Astrocyte (in vitro differentiated cells and primary cell): ENCODE measurements around the gene AVPR1B. TPM values are rescaled to one million over a fixed set of nuclear protein-coding genes. Genes with fewer than 3 reads are reported as not detected.

ENCODE experiments used
- DNase-seq: peaks from one replicate; pipeline ENCODE4 v3.0.0-alpha.2; 2010; ENCODE audit warnings: low read depth
- FAIRE-seq: peaks from 2 replicates; lab custom pipeline; 2011; peaks lifted over from hg19 to GRCh38; lab: Jason Lieb, UNC
- H2AFZ ChIP-seq: 2 replicates; pipeline ENCODE4 v1.6.0; 2012; ENCODE audit warnings: low read depth, low read length, inconsistent platforms
- H3K27ac ChIP-seq: 2 replicates; pipeline ENCODE4 v1.5.1; 2011; ENCODE audit warnings: low read depth, low read length, inconsistent platforms
- H3K27me3 ChIP-seq: 2 replicates; pipeline ENCODE4 v1.6.0; 2011; ENCODE audit warnings: low read length, inconsistent platforms; ENCODE audit not compliant: insufficient read depth
- H3K36me3 ChIP-seq: 2 replicates; pipeline ENCODE4 v1.5.1; 2011; ENCODE audit warnings: low read length, inconsistent platforms; ENCODE audit not compliant: insufficient read depth
- H3K4me1 ChIP-seq: 2 replicates; pipeline ENCODE4 v1.5.1; 2011; ENCODE audit warnings: low read length, inconsistent platforms; ENCODE audit not compliant: insufficient read depth
- H3K4me2 ChIP-seq: 2 replicates; pipeline ENCODE4 v1.6.0; 2012; ENCODE audit warnings: low read length, inconsistent platforms
- H3K4me3 ChIP-seq: 2 replicates; pipeline ENCODE4 v1.5.1; 2011; ENCODE audit warnings: low read depth, mild to moderate bottlenecking, low read length, inconsistent platforms; ENCODE audit not compliant: insufficient read depth
- H3K79me2 ChIP-seq: 2 replicates; pipeline ENCODE4 v1.6.0; 2012; ENCODE audit warnings: mild to moderate bottlenecking, low read length, inconsistent platforms; ENCODE audit not compliant: insufficient read depth
- H3K9ac ChIP-seq: 2 replicates; pipeline ENCODE4 v1.6.0; 2012; ENCODE audit warnings: mild to moderate bottlenecking, low read length, inconsistent platforms
- H3K9me3 ChIP-seq: 2 replicates; pipeline ENCODE4 v1.5.1; 2012; ENCODE audit warnings: low read depth, mild to moderate bottlenecking, low read length, inconsistent platforms; ENCODE audit not compliant: insufficient read depth
- H4K20me1 ChIP-seq: 2 replicates; pipeline ENCODE4 v1.6.0; 2012; ENCODE audit warnings: low read length, inconsistent platforms; ENCODE audit not compliant: insufficient read depth
- H3K27ac Mint-ChIP-seq: one replicate; pipeline ENCODE4 v1.8.0; 2021; ENCODE audit warnings: mild to moderate bottlenecking, mixed read lengths; ENCODE audit not compliant: unreplicated experiment
- H3K27me3 Mint-ChIP-seq: one replicate; pipeline ENCODE4 v1.8.0; 2021; ENCODE audit warnings: low read depth, mixed read lengths; ENCODE audit not compliant: unreplicated experiment
- H3K36me3 Mint-ChIP-seq: one replicate; pipeline ENCODE4 v1.8.0; 2021; ENCODE audit warnings: low read depth, mixed read lengths; ENCODE audit not compliant: unreplicated experiment
- H3K4me1 Mint-ChIP-seq: one replicate; pipeline ENCODE4 v1.8.0; 2021; ENCODE audit warnings: low read depth, mixed read lengths; ENCODE audit not compliant: unreplicated experiment
- H3K4me3 Mint-ChIP-seq: one replicate; pipeline ENCODE4 v1.8.0; 2021; ENCODE audit warnings: mild to moderate bottlenecking, moderate library complexity, mixed read lengths; ENCODE audit not compliant: unreplicated experiment
- H3K9me3 Mint-ChIP-seq: one replicate; pipeline ENCODE4 v1.8.0; 2021; ENCODE audit warnings: mild to moderate bottlenecking, mixed read lengths; ENCODE audit not compliant: unreplicated experiment
- CTCF ChIP-seq: IDR thresholded peaks from 2 replicates; pipeline ENCODE4 v1.5.1; 2011; ENCODE audit warnings: low read depth, mild to moderate bottlenecking, inconsistent platforms, low read length, moderate library complexity; ENCODE audit not compliant: insufficient read depth
- EZH2 ChIP-seq: IDR thresholded peaks from 2 replicates; pipeline ENCODE4 v1.6.1; 2012; ENCODE audit warnings: mild to moderate bottlenecking, low read length, inconsistent platforms; ENCODE audit not compliant: insufficient read depth
- total RNA-seq: library from RNA; stranded (reverse); gene quantifications from 2 replicates; pipeline ENCODE4 v1.2.1, GENCODE V29; 2021

AVPR1B gene
- total RNA-seq, 1 donor from 2014 or later = not detected

GRCh38 chr1:206105464-206105995, 11.7 kb downstream of the AVPR1B start:
- Mint-ChIP-seq H3K27ac (no peak overlapping the region), H3K4me1 (peaks cover 3% of the 10 kb centered on the region), H3K4me3 (no peak overlapping the region), H3K9me3 (no peaks in the 10 kb centered on the region), H3K27me3 (peaks cover 37% of the 10 kb centered on the region), H3K36me3 (no peaks in the 10 kb centered on the region)
- Histone ChIP-seq H3K79me2 (no peaks in the 10 kb centered on the region), H3K4me3 (no peak overlapping the region), H4K20me1 (no peaks in the 10 kb centered on the region), H3K9ac (no peak overlapping the region), H3K9me3 (no peaks in the 10 kb centered on the region), H3K27ac (no peak overlapping the region), H2AFZ (no peak overlapping the region), H3K4me1 (no peaks in the 10 kb centered on the region), H3K27me3 (peaks cover 14% of the 10 kb centered on the region), H3K36me3 (no peaks in the 10 kb centered on the region), H3K4me2 (no peak overlapping the region)
- FAIRE-seq (no peak), DNase-seq (no peak)
- TF ChIP-seq CTCF (no peak), EZH2 (no peak)

GRCh38 chr1:206103979-206104378, 13.2 kb downstream of the AVPR1B start:
- Histone ChIP-seq H3K27ac (no peak overlapping the region), H3K9me3 (no peaks in the 10 kb centered on the region), H3K27me3 (peaks cover 20% of the 10 kb centered on the region), H2AFZ (no peak overlapping the region), H3K4me3 (no peak overlapping the region), H4K20me1 (no peaks in the 10 kb centered on the region), H3K4me2 (no peak overlapping the region), H3K9ac (no peak overlapping the region), H3K4me1 (no peaks in the 10 kb centered on the region), H3K79me2 (no peaks in the 10 kb centered on the region), H3K36me3 (no peaks in the 10 kb centered on the region)
- no peak for FAIRE-seq
- Mint-ChIP-seq H3K27ac (no peak overlapping the region), H3K4me3 (no peak overlapping the region), H3K9me3 (no peaks in the 10 kb centered on the region), H3K27me3 (peaks cover 41% of the 10 kb centered on the region), H3K36me3 (no peaks in the 10 kb centered on the region), H3K4me1 (peaks cover 3% of the 10 kb centered on the region)
- TF ChIP-seq CTCF (no peak), EZH2 (no peak)
- no peak for DNase-seq

- H3K4me1 Mint-ChIP-seq = peaks cover 3% of the 10 kb centered on the region
- Histone ChIP-seq H3K4me2 (no peak overlapping the region), H3K4me3 (no peak overlapping the region), H3K9me3 (no peaks in the 10 kb centered on the region), H2AFZ (no peak overlapping the region), H3K36me3 (no peaks in the 10 kb centered on the region), H3K79me2 (no peaks in the 10 kb centered on the region), H3K27ac (no peak overlapping the region), H4K20me1 (no peaks in the 10 kb centered on the region), H3K9ac (no peak overlapping the region), H3K27me3 (peaks cover 17% of the 10 kb centered on the region), H3K4me1 (no peaks in the 10 kb centered on the region)
- peaks cover 3% of the 10 kb centered on the region for H3K9me3 Mint-ChIP-seq
- H3K27ac Mint-ChIP-seq = no peak overlapping the region
- H3K27me3 Mint-ChIP-seq = peaks cover 40% of the 10 kb centered on the region
- no peaks in the 10 kb centered on the region for H3K36me3 Mint-ChIP-seq
- no peak overlapping the region for H3K4me3 Mint-ChIP-seq
- no peak for FAIRE-seq
- TF ChIP-seq EZH2 = no peak
- TF ChIP-seq CTCF = no peak
- DNase-seq = no peak
Observed at GRCh38 chr1:206102292-206102936, 14.8 kb downstream of the AVPR1B start.
